NCI-H1694 treated with DMSO at 0.1 percent for 48 hours (cell line): Measurements from ENCODE around the gene RARB.

Source experiments
- DNase-seq: peaks from one replicate; lab custom pipeline; 2025; lab: John Stamatoyannopoulos, UW

RARB gene

GRCh38 chr3:25423780-25424588, 4.1 kb upstream of the RARB start:
- no peak for DNase-seq

- DNase-seq = no peak
These were observed 3.4 kb upstream of the RARB start for GRCh38 chr3:25424614-25425013.

- DNase-seq = no peak
These were observed 1.7 kb upstream of the RARB start for GRCh38 chr3:25426408-25426807.

GRCh38 chr3:25427155-25427554, 908 bp upstream of the RARB start:
- no peak for DNase-seq

- DNase-seq = no peak
These were observed 511 bp upstream of the RARB start for GRCh38 chr3:25427563-25427941.

GRCh38 chr3:25428789-25429335, 799 bp downstream of the RARB start:
- DNase-seq = no peak

- DNase-seq = no peak
These were observed 1.6 kb downstream of the RARB start for GRCh38 chr3:25429361-25430286.

GRCh38 chr3:25430287-25430934, 2.3 kb downstream of the RARB start:
- DNase-seq = no peak

- DNase-seq = no peak
These were observed 3.1 kb downstream of the RARB start for GRCh38 chr3:25430935-25431770.

GRCh38 chr3:25432176-25432720, 4.2 kb downstream of the RARB start:
- no peak for DNase-seq

GRCh38 chr3:25433106-25433505, 5.0 kb downstream of the RARB start:
- no peak for DNase-seq

- no peak for DNase-seq
These were observed 5.8 kb downstream of the RARB start for GRCh38 chr3:25433868-25434267.

GRCh38 chr3:25437953-25438352, 9.9 kb downstream of the RARB start:
- no peak for DNase-seq

GRCh38 chr3:25438791-25439555, 10.9 kb downstream of the RARB start:
- DNase-seq = no peak

- no peak for DNase-seq
These were observed 13.3 kb downstream of the RARB start for GRCh38 chr3:25441234-25441856.

- no peak for DNase-seq
These were observed 14.4 kb downstream of the RARB start for GRCh38 chr3:25442486-25442885.

GRCh38 chr3:25444273-25444672, 16.2 kb downstream of the RARB start:
- DNase-seq = no peak

GRCh38 chr3:25445731-25446130, 17.7 kb downstream of the RARB start:
- DNase-seq = no peak

- DNase-seq = no peak
These were observed 19.2 kb downstream of the RARB start for GRCh38 chr3:25447285-25447684.

GRCh38 chr3:25447925-25448324, 19.9 kb downstream of the RARB start:
- no peak for DNase-seq
